ENCODE measurements around the gene ZNF831. TPM values are rescaled to one million over a fixed set of nuclear protein-coding genes. Genes with fewer than 3 reads are reported as not detected.

Gene ZNF831
- total RNA-seq, 2 experiments from 2014 or later = 6.5 to 6.9 TPM

GRCh38 chr20:59284470-59284869 lies 120.8 kb downstream of the ZNF831 start:
- Mint-ChIP-seq H3K27me3 (no peaks in the 10 kb centered on the region), H3K27ac (no peak overlapping the region), H3K9me3 (no peaks in the 10 kb centered on the region), H3K4me3 (no peak overlapping the region), H3K36me3 (no peaks in the 10 kb centered on the region), H3K4me1 (no peaks in the 10 kb centered on the region)
- no peak for DNase-seq

GRCh38 chr20:59289994-59290393 lies 126.4 kb downstream of the ZNF831 start:
- Mint-ChIP-seq H3K27me3 (peaks cover 10% of the 10 kb centered on the region), H3K9me3 (no peaks in the 10 kb centered on the region), H3K36me3 (no peaks in the 10 kb centered on the region), H3K4me1 (peaks cover 7% of the 10 kb centered on the region), H3K4me3 (no peak overlapping the region), H3K27ac (no peak overlapping the region)
- DNase-seq = no peak

GRCh38 chr20:59291740-59292383 lies 128.2 kb downstream of the ZNF831 start:
- H3K4me3 Mint-ChIP-seq = no peak overlapping the region
- H3K27ac Mint-ChIP-seq = no peak overlapping the region
- peaks cover 21% of the 10 kb centered on the region for H3K27me3 Mint-ChIP-seq
- no peaks in the 10 kb centered on the region for H3K9me3 Mint-ChIP-seq
- DNase-seq = no peak
- no peaks in the 10 kb centered on the region for H3K36me3 Mint-ChIP-seq
- H3K4me1 Mint-ChIP-seq = peaks cover 7% of the 10 kb centered on the region

- Mint-ChIP-seq H3K36me3 (no peaks in the 10 kb centered on the region), H3K4me3 (no peak overlapping the region), H3K9me3 (no peaks in the 10 kb centered on the region), H3K27ac (no peak overlapping the region), H3K27me3 (peaks cover 46% of the 10 kb centered on the region), H3K4me1 (peaks cover 7% of the 10 kb centered on the region)
- no peak for DNase-seq
These were observed 131.9 kb downstream of the ZNF831 start for GRCh38 chr20:59295531-59295930.

- Mint-ChIP-seq H3K9me3 (no peaks in the 10 kb centered on the region), H3K36me3 (no peaks in the 10 kb centered on the region), H3K27me3 (peaks cover 62% of the 10 kb centered on the region), H3K27ac (no peak overlapping the region), H3K4me3 (no peak overlapping the region), H3K4me1 (peaks cover 7% of the 10 kb centered on the region)
- no peak for DNase-seq
These were observed 134.1 kb downstream of the ZNF831 start for GRCh38 chr20:59297686-59298085.

GRCh38 chr20:59299945-59300332 lies 136.3 kb downstream of the ZNF831 start:
- DNase-seq = no peak
- Mint-ChIP-seq H3K36me3 (no peaks in the 10 kb centered on the region), H3K4me1 (peaks cover 5% of the 10 kb centered on the region), H3K4me3 (no peak overlapping the region), H3K9me3 (no peaks in the 10 kb centered on the region), H3K27me3 (peaks cover 69% of the 10 kb centered on the region), H3K27ac (no peak overlapping the region)

- no peak for DNase-seq
- peaks cover 68% of the 10 kb centered on the region for H3K27me3 Mint-ChIP-seq
- peaks cover 5% of the 10 kb centered on the region for H3K4me1 Mint-ChIP-seq
- no peaks in the 10 kb centered on the region for H3K9me3 Mint-ChIP-seq
- no peaks in the 10 kb centered on the region for H3K36me3 Mint-ChIP-seq
- no peak within 1 kb of the TSS for H3K4me3 Mint-ChIP-seq
- H3K27ac Mint-ChIP-seq = no peak within 1 kb of the TSS
These were observed 136.9 kb downstream of the ZNF831 start, which contains the start of gene EDN3 for GRCh38 chr20:59300333-59301081. Gene EDN3, plus strand, starts transcription at chr20:59300611. Its CDS starts 202 bp downstream, at chr20:59300813.

- Mint-ChIP-seq H3K27me3 (peaks cover 62% of the 10 kb centered on the region), H3K4me1 (peaks cover 5% of the 10 kb centered on the region)
These were observed 137.9 kb downstream of the ZNF831 start for GRCh38 chr20:59301343-59302007.

GRCh38 chr20:59305908-59306655 lies 142.5 kb downstream of the ZNF831 start:
- no peaks in the 10 kb centered on the region for H3K36me3 Mint-ChIP-seq
- H3K9me3 Mint-ChIP-seq = no peaks in the 10 kb centered on the region
- no peak overlapping the region for H3K27ac Mint-ChIP-seq
- DNase-seq = no peak
- H3K4me1 Mint-ChIP-seq = peaks cover 5% of the 10 kb centered on the region
- H3K4me3 Mint-ChIP-seq = no peak overlapping the region
- peaks cover 30% of the 10 kb centered on the region for H3K27me3 Mint-ChIP-seq

More at GRCh38 chr20:59301343-59302007, 137.9 kb downstream of the ZNF831 start:
- DNase-seq = no peak
- H3K27ac Mint-ChIP-seq = no peak overlapping the region
- H3K36me3 Mint-ChIP-seq = no peaks in the 10 kb centered on the region
- no peak overlapping the region for H3K4me3 Mint-ChIP-seq
- H3K9me3 Mint-ChIP-seq = no peaks in the 10 kb centered on the region

GRCh38 chr20:59307270-59307669 lies 143.6 kb downstream of the ZNF831 start:
- H3K9me3 Mint-ChIP-seq = no peaks in the 10 kb centered on the region
- no peaks in the 10 kb centered on the region for H3K36me3 Mint-ChIP-seq
- peaks cover 21% of the 10 kb centered on the region for H3K27me3 Mint-ChIP-seq
- no peak for DNase-seq
- H3K4me3 Mint-ChIP-seq = no peak overlapping the region
- H3K4me1 Mint-ChIP-seq = peaks cover 5% of the 10 kb centered on the region
- no peak overlapping the region for H3K27ac Mint-ChIP-seq

Other genes starting within 250 kb of the ZNF831 start
- gene NELFCD, start 182.6 kb upstream of the ZNF831 start, total RNA-seq = 10 to 100 TPM; 84.1 to 91.2 TPM
- gene CTSZ, start 156.6 kb upstream of the ZNF831 start, total RNA-seq = 10 to 100 TPM; 24.6 to 25.4 TPM
- gene TUBB1, start 144.4 kb upstream of the ZNF831 start, total RNA-seq = not detected
- gene ATP5F1E, start 131.5 kb upstream of the ZNF831 start, total RNA-seq = 10 to 100 TPM; 83.0 to 84.4 TPM
- 100 to 1,000 TPM; 131 to 143 TPM for gene PRELID3B, start 121.0 kb upstream of the ZNF831 start, total RNA-seq
- not detected for gene EDN3, start 136.8 kb downstream of the ZNF831 start, total RNA-seq

All from activated naive CD8-positive, alpha-beta T cell treated with anti-CD3 and anti-CD28 coated beads for 36 hours (primary cell).